CD4-positive, alpha-beta T cell (primary cell): ENCODE data around the gene MS4A12. TPM values are rescaled to one million over a fixed set of nuclear protein-coding genes. Genes with fewer than 3 reads are reported as not detected.
"Not testable (repeated sequence)": the region's sequence is repeated elsewhere in the genome, so short reads cannot be mapped to it uniquely, and the experiment has no call there.

ENCODE experiments used
- ATAC-seq: fragments of 200-7000 bp; cut with Tn5 transposase; one replicate; pipeline ENCODE4 v1.10.0; 2022; ENCODE audit warnings: mild to moderate bottlenecking; ENCODE audit not compliant: poor library complexity
- CTCF ChIA-PET: fragments of 350-600 bp; sonication (Branson Sonifier 250); formaldehyde crosslinking; loops from one replicate; lab custom pipeline; 2021; ENCODE audit warnings: antibody characterized with exemption, inconsistent platforms; lab: Charles Lee
- POLR2A ChIA-PET: fragments of 350-600 bp; sonication (Branson Sonifier 250); formaldehyde crosslinking; loops from one replicate; lab custom pipeline; 2021; ENCODE audit warnings: antibody characterized with exemption, inconsistent platforms; lab: Charles Lee
- DNase-seq, 14 experiments: peaks; one replicate each; pipeline ENCODE4 v3.0.0-alpha.2; 2013 to 2020; ENCODE audit warnings: mixed read lengths in 2 of 14
- H3K27ac ChIP-seq, 2 donors: one replicate each; pipeline versions ENCODE4 v1.5.1 to v1.7.0; 2013; ENCODE audit warnings: low read length in 2 of 2, low read depth in 1 of 2, mild to moderate bottlenecking in 1 of 2
- H3K27me3 ChIP-seq, 2 experiments: 1 replicate in 1 of 2; 2 replicates in 1 of 2; pipeline versions ENCODE4 v1.6.1 to v1.7.0; 2013; ENCODE audit warnings: low read length in 2 of 2, control low read depth in 1 of 2, mild to moderate bottlenecking in 1 of 2, moderate library complexity in 1 of 2; ENCODE audit not compliant: insufficient read depth in 2 of 2, control insufficient read depth in 1 of 2
- H3K36me3 ChIP-seq: one replicate; pipeline ENCODE4 v1.6.1; 2013; ENCODE audit warnings: low read length, control low read depth; ENCODE audit not compliant: insufficient read depth
- H3K4me1 ChIP-seq: one replicate; pipeline ENCODE4 v1.6.1; 2013; ENCODE audit warnings: low read length, control low read depth; ENCODE audit not compliant: insufficient read depth
- H3K4me3 ChIP-seq: one replicate; pipeline ENCODE4 v1.5.1; 2013; ENCODE audit warnings: mild to moderate bottlenecking, low read length, moderate library complexity
- H3K9me3 ChIP-seq, 2 experiments: 1 replicate in 1 of 2; 2 replicates in 1 of 2; pipeline versions ENCODE4 v1.6.1 to v1.7.0; 2013; ENCODE audit warnings: low read length in 2 of 2, mild to moderate bottlenecking in 2 of 2, control low read depth in 1 of 2, moderate library complexity in 1 of 2; ENCODE audit not compliant: control insufficient read depth in 1 of 2, insufficient read depth in 1 of 2
- H3K27ac Mint-ChIP-seq: one replicate; pipeline ENCODE4 v1.8.0; 2020; ENCODE audit warnings: mixed read lengths
- H3K27me3 Mint-ChIP-seq: one replicate; pipeline ENCODE4 v1.8.0; 2021; ENCODE audit warnings: mixed read lengths
- H3K36me3 Mint-ChIP-seq: one replicate; pipeline ENCODE4 v1.8.0; 2021; ENCODE audit warnings: low read depth, mixed read lengths
- H3K4me1 Mint-ChIP-seq: one replicate; pipeline ENCODE4 v1.8.0; 2021; ENCODE audit warnings: low read depth, mixed read lengths
- H3K4me3 Mint-ChIP-seq: one replicate; pipeline ENCODE4 v1.8.0; 2020; ENCODE audit warnings: mild to moderate bottlenecking, mixed read lengths
- H3K9me3 Mint-ChIP-seq: one replicate; pipeline ENCODE4 v1.8.0; 2020; ENCODE audit warnings: mixed read lengths
- CTCF ChIP-seq: fragments of 200-600 bp; IDR thresholded peaks from one replicate; pipeline ENCODE4 v1.8.0; 2022; ENCODE audit warnings: antibody characterized with exemption, mild to moderate bottlenecking
- intact Hi-C, 2 experiments: fragments of 100-400 bp; cut with DNase I in 1 of 2; cut with micrococcal nuclease in 1 of 2; formaldehyde crosslinking; loops; one replicate each; pipeline versions ENCODE4 v1.15.1 to v1.9.0; 2023 to 2025; cut with DNase I, micrococcal nuclease
- polyA plus RNA-seq, 2 donors: library from polyadenylated mRNA; unstranded; fragments of 120-200 nt; gene quantifications; one replicate each; pipeline ENCODE4 v1.2.1, GENCODE V29; 2013
- total RNA-seq, 174 experiments: library from RNA in 2 of 174; stranded (reverse) in 2 of 174; gene quantifications; one replicate each; pipeline ENCODE4 v1.2.3 and lab custom pipeline; 2021 to 2026

MS4A12 gene
- total RNA-seq (not detected), total RNA-seq (lab: John Stamatoyannopoulos, UW) (0 to 0.09 (median 0) reads per million in 172 experiments)
- not detected for polyA plus RNA-seq (2013, experiment 1 of 2)
- polyA plus RNA-seq (2013, experiment 2 of 2), result not detected

- Histone ChIP-seq H3K27ac (no peak within 1 kb of the TSS), H3K9me3 (no peaks in the 10 kb centered on the region), H3K4me3 (no peak within 1 kb of the TSS), H3K4me1 (no peaks in the 10 kb centered on the region), H3K36me3 (no peaks in the 10 kb centered on the region), H3K27me3 (no peaks in the 10 kb centered on the region)
- POLR2A ChIA-PET, result no interaction called here
- Mint-ChIP-seq H3K36me3 (no peaks in the 10 kb centered on the region), H3K27me3 (peaks cover 16% of the 10 kb centered on the region), H3K27ac (no peak within 1 kb of the TSS), H3K9me3 (no peaks in the 10 kb centered on the region), H3K4me1 (no peaks in the 10 kb centered on the region), H3K4me3 (no peak within 1 kb of the TSS)
- ATAC-seq (no peak), DNase-seq (no peak)
- intact Hi-C loops, result no loop called here
- CTCF ChIA-PET, result interaction anchor here (0.7 kb wide), 1 partner anchor 16 kb away, joined by 3 read pairs; no protein-coding TSS in a partner anchor
- TF ChIP-seq CTCF, result no peak
Observed at GRCh38 chr11:60492488-60493009, at the start of gene MS4A12. Gene MS4A12, plus strand, starts transcription at chr11:60492778. Its CDS starts 4,541 bp downstream, at chr11:60497319.

GRCh38 chr11:60447070-60447469 lies 45.5 kb upstream of the MS4A12 start:
- TF ChIP-seq CTCF, result no peak
- Histone ChIP-seq H3K9me3 (peaks cover 0 to 8% of the 10 kb centered on the region in 2 experiments), H3K4me3 (peak overlapping the region; percentile 52), H3K4me1 (peaks cover 3% of the 10 kb centered on the region), H3K27ac (no peak overlapping the region), H3K36me3 (no peaks in the 10 kb centered on the region), H3K27me3 (no peaks in the 10 kb centered on the region)
- peak overlapping the region; percentile 82 for H3K27ac Mint-ChIP-seq
- no peaks in the 10 kb centered on the region for H3K27me3 Mint-ChIP-seq
- DNase-seq, result no peak
- no peak for ATAC-seq
- CTCF ChIA-PET, result no interaction called here
- no peaks in the 10 kb centered on the region for H3K36me3 Mint-ChIP-seq
- intact Hi-C loops, result no loop called here
- H3K4me1 Mint-ChIP-seq, result peaks cover 26% of the 10 kb centered on the region
- POLR2A ChIA-PET, result no interaction called here
- H3K9me3 Mint-ChIP-seq, result peaks cover 3% of the 10 kb centered on the region
- peak overlapping the region; percentile 94 for H3K4me3 Mint-ChIP-seq

GRCh38 chr11:60447846-60448245 lies 44.7 kb upstream of the MS4A12 start:
- ChIA-PET POLR2A (no interaction called here), CTCF (no interaction called here)
- TF ChIP-seq CTCF, result no peak
- peaks cover 3% of the 10 kb centered on the region for H3K4me1 ChIP-seq
- H3K9me3 ChIP-seq, result peaks cover 0 to 8% of the 10 kb centered on the region in 2 experiments
- no peaks in the 10 kb centered on the region for H3K27me3 ChIP-seq
- H3K27me3 Mint-ChIP-seq, result no peaks in the 10 kb centered on the region
- peaks cover 26% of the 10 kb centered on the region for H3K4me1 Mint-ChIP-seq
- intact Hi-C loops, result no loop called here
- no peak overlapping the region for H3K4me3 Mint-ChIP-seq
- peaks cover 3% of the 10 kb centered on the region for H3K9me3 Mint-ChIP-seq
- H3K27ac Mint-ChIP-seq, result peak overlapping the region; percentile 0
- H3K4me3 ChIP-seq, result no peak overlapping the region
- ATAC-seq (no peak), DNase-seq (no peak)
- no peaks in the 10 kb centered on the region for H3K36me3 Mint-ChIP-seq
- no peak overlapping the region for H3K27ac ChIP-seq
- no peaks in the 10 kb centered on the region for H3K36me3 ChIP-seq

GRCh38 chr11:60451185-60451584 lies 41.4 kb upstream of the MS4A12 start:
- H3K36me3 ChIP-seq, H3K4me3 ChIP-seq, H3K36me3 Mint-ChIP-seq, H3K9me3 Mint-ChIP-seq, CTCF ChIA-PET, H3K4me3 Mint-ChIP-seq, H3K27me3 ChIP-seq, ATAC-seq, H3K4me1 ChIP-seq, H3K27ac ChIP-seq, H3K27ac Mint-ChIP-seq, H3K27me3 Mint-ChIP-seq, H3K9me3 ChIP-seq, DNase-seq, intact Hi-C loops, POLR2A ChIA-PET: not testable (repeated sequence)
- peaks cover 12% of the 10 kb centered on the region for H3K4me1 Mint-ChIP-seq
